NCI-H2029 (cell line): ENCODE data around the gene BNC2.

Source experiments
- DNase-seq: peaks from one replicate; lab custom pipeline; 2025; lab: John Stamatoyannopoulos, UW

BNC2 gene

DNA sequence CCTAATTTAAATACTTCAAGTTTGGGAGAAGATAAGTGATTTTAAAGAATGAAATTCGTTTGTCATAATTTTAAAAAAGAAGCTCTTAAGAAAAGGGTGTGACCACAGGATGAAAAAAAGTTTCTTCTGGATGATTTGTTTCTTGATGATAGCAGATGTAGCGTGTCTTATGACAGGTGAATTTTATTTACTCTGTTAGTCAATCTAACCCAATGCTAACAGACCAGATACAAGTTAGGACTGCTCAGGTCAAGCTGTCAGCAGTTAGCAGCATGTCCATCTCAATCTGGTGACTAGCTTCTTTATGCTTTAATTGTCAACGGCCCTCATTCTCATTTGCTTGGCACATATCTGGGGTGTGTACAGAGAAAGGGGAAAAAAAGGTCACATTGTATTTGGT is 456.0 kb downstream of the BNC2 start:
- DNase-seq: no peak

DNA sequence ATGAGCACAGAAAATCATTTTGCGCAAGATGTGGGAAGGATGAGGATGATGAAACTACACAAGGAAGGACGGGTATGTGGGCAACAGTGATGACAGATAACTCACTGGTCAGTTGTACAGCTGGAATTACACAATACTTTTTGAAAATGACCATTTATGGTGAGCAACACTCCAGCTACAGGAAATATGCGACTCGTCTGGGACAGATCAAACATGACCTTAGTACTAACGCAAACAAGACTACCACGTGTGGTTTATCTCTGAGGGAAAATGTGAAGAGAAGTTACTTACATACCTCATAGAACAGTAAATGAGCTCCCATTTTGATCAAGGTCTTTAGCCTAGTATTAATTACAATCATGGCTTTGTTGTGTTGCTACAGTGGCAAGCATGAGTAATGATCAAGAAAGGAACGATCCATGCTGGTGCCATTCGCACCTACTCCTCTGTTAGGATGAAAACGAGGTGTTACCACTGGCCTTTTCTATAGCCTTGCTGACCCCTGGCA is 456.9 kb downstream of the BNC2 start:
- DNase-seq: no peak

DNA sequence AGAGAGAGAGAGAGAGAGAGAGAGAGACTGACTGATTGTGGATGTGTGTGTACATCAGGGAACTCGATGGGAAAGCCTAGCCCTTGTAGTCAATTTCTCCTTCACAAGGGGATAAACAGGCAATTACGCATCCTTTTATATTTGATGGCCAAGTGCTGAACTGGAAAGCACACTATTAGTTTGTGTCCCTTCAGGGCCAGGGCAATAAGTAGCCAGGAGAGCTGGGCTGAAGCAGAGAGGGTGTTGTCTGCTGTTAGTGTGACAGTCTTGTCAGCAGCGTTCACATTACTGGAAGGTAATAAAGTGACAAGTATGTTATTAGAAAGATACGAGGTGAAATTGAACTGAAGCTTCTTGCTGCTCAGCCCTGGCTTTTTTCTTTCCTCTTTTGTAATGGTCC is 457.7 kb downstream of the BNC2 start:
- no peak for DNase-seq

DNA sequence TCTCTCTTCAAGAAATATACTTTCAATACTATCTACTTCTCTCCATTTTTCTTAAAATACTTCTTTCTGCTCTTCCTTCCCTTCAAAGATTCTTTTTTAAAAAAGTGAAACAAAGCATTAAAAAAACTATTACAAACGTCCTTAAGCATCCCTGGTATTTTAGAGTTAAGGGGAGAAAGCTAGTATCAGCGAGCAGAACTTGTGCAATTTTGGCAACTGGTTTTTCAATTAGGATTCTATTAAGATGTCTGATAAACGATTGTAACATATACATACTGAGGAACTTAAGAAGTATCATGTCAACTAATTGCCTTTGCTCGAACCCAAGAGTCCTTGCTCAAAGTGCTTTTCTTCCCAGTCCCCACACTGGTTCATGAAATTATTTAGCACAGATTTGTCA is 459.2 kb downstream of the BNC2 start:
- DNase-seq: no peak

DNA sequence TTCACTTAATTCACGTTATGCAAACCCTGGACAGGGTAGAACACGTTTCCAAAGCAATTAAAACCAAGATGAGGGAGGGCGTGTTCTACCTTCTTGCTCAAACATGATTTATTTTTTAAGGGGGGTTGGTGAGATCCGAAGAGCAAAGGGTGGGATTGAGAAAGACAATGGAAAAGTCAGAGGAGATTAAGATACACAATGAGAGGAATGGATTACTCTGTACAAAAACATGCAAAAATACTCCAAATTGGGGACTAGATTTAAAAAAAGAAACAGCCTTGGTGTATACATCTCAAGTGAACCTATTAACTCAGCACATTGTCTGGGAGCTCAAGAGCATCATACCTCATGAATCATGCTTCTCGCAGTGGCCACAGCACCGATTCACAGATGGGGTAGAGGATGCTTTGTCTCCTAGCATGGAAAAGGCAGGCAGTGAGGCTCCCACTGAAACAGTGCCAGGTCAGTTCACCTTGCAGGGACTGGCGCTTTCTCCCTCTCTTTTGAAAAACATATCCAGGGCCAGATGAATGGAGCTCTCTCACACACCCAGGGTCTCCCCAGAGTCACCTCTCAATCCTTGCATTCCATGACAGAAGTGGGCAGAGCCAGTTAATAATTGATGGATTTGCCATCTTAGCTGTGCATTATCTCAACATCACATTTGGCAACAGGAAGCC is 459.7 kb downstream of the BNC2 start:
- DNase-seq: no peak

DNA sequence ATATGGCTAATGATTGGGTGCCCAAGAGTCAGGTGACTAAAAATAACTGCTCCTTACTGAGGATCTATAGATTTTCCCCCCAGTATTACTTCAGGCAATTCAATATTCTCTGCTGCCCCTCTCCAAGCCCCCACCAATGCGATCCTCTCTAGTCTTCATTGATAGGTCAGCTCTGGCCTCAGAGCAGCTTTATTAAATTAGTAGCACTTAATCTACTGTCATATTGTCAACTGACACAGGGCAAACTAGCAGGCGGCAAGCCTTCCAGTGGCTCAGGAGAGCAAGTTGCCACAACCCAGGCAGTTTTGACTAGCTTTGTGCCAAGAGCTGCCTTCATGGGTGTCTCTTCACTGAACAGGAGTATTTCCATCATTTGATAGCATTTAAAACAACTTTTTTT is 462.9 kb downstream of the BNC2 start:
- DNase-seq: no peak

DNA sequence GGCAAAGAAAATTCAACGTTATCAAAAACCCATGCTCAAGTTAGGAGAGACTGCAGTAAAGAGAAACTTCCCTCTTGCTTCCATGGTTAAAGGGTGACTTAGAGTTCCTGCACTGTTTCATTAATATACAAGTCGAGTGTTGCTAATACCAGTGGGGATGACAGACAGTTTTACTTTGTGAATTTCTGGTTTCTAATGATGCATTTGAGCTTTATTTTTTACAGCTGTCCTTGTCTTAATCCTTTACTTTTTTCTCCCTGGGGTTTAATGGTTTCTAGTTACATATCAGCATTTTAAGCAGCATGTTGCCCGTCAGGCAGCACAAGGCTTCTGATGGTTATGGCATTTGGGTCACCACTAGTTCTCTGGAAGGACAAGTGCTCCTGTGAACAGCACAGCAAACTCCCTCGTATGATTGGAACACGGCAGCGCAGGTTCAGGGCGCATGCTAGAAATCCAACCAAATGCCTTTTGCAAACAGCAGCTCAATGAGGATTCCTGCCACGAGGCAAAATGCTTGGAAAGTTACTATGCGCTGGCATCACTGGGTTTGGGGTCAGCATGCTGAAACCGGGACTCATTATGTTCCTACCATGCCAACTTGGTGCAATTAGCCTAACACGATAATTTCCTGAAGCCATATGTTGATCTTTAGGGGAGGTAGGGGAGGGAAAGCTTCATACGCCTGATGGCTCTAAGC is 463.8 kb downstream of the BNC2 start:
- DNase-seq: no peak

DNA sequence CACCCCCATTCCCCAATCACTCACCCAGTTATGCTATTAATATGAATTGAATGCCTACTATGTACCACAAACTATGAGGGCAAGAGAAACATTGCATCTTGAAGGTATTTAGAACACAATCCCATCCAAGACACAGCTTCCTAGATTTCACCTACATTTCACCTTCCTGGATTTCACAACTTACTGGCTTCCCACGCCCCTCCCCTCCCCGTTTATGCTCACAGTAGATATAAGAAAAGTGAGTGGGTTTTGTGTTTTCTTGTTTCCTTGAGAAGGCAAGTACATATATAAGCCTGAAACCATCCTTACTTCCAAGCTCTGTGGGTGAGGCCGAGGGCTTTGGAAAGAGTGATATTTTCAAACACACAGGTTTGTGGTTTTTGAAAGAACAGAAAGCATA is 465.0 kb downstream of the BNC2 start:
- DNase-seq: no peak

DNA sequence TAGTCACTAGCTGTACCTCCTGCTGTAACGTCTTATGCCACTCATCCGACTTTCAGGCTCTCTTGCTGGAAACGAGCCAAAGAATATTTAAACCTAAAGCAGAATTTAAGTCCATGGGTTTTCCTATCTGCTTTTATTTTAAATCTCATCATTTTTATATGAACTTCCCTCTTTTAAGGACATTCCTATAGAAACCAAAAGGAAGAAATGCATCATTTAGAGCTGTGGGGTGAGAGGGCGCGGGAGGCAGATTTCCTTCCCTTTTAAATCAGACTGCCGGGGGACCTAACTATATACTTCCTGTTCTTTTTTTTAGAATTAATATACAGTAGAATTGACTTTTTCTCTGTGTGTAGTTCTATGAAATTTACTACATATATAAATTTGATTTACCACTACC is 468.8 kb downstream of the BNC2 start:
- DNase-seq: no peak

DNA sequence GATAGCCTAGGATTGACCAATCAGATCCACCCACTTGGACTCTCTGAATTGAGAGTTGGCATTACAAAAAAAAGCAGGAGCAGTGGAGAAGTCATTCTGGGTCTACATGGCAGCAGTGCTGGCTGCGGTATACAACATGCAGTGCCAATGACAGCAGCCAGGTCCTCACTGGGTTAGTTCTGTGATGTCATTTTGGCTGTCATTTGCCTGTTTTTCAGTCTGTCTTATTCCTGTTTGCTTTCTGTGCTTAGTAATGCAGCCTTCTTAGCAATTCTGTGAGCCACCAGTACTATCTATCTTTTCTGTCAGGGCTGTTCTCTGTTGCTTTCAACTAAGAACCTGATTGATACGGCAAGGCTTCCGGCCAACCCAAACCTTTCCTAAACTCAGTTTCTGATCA is 471.8 kb downstream of the BNC2 start:
- no peak for DNase-seq

DNA sequence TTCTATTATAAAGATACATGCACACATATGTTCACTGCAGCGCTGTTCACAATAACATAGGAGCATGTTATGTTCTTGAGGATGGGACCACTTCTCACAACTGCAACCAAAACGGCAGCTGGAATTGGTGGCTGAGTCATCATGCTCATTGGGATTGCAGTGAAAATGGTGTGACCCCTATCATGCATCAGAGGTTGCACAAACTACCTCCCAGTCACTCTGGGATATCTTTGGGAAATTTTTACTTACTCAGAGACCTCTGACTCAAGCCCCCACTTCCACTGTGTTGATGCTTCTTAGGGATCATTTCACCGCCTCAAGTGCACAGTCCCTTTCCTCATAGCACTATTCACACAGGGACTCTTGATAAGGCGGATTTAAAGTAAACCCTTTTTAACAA is 474.1 kb downstream of the BNC2 start:
- no peak for DNase-seq

DNA sequence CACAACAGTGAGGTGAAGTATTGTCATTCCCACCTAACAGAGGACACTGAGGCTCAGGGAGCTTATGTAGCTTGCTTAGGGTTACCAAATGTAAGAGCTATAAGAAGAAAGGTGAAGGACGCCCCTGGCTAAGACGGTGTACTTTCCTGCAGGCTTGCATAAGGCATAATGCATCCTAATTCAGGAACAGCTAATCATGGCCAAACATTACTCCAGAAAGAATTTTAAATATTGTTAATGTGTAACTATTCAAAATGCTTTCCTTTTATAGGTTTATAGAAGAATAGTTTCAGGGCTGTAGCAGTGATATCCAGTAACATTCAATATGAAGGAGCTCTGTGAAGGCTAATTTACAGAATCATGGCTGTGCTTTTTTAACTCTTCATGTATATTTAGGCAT is 479.1 kb downstream of the BNC2 start:
- no peak for DNase-seq

DNA sequence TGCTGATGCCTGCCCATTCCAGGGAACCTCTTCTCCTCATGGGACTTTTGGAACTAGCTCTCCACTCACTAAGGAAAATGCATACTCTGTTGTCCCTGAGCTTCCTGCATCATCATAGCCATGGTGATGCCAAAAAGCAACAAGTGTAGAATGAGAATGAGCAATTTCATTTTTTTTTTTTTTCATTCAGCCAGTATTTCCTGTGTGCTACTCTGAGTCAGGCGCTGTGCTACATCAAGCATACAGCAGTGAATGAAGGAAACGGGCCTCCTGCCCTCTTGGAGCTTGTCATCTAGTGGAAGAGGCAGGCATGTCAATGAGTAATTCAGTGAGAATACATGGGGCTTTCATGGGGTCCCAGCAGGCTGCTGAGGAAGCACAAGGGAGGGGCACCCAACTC is 483.1 kb downstream of the BNC2 start:
- no peak for DNase-seq

DNA sequence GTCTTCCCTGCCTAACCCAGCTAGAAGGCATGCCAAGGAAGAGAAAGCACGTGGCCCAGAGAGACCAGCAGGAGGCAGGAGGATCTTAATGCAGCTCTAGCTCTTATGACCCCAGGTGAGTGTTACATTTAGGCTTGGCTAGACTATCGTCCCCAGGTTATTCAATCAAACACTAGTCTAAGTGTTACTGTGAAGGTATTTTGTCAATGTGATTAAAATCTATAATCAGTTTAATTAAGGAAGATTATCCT is 483.7 kb downstream of the BNC2 start:
- DNase-seq: no peak

DNA sequence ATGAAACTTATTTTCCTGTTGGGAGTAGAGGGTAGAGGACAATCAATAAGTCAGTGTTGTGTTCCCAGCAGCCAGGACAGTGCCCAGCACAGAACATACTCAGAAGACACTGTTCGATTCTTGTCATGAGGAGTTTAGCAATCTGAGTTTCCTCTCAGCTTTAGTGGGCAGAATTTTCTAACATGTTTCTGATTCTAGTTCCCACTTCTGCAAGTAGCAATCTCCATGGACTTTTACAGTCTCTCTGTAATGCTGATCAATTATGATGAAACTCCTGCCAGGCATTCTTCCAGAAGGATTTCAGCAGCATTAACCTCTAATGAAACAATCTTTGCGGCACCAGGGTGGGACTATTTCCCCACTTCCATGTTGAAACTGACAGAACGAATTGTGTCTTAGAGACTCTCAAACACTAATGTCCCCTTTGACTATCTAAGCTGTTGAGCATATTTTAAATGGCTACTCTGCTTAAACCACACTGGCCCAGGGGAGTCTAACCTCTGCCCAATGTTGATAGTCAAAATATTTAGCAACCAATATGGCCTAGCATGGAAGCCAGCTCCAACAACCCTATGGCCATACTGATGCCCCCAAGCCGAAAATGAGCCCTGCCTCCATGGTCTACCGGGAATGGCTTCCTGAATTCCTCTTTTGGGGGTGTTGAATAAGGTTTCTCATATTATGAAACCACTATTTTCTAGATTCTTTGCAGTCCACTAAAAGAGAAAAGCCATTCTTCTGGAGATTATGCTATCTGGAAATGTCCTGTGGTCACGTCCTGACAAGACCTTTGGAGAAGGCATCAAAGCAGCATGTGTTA is 484.3 kb downstream of the BNC2 start:
- DNase-seq: no peak

DNA sequence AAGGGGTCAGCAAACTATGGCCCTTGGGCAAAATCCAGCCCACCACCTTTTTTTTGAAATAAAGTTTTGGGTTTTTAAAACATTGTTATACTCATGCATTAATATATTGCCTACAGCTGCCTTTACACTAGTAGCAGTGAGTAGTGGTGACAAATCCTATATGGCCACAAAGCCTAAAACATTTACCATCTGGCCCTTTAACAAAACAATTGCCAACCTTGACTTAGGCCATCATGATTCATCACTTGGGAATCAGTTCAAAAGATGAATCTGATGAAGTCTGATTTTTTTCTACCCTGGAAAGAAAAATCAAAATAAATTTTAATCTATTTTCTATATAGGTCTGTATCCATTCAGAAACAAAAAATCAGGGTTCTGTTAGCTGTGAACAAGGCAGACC is 484.9 kb downstream of the BNC2 start:
- DNase-seq: no peak

DNA sequence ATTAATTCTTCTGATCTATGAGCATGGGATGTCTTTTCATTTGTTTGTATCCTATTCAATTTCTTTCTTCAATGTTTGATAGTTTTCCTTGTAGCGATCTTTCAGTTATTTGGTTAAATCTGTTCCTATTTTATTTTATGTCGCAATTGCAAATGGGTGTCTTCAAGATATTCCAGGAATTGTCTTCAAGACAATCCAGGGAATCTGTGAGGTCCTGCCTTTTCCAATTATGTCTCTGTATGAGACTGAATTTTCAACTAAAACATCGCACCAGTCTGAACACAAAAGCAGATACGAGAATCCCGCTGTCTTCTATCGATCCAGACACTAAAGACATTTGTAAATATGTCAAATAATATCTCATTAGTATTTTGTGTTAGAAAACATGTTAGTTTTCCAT is 485.5 kb downstream of the BNC2 start:
- no peak for DNase-seq

DNA sequence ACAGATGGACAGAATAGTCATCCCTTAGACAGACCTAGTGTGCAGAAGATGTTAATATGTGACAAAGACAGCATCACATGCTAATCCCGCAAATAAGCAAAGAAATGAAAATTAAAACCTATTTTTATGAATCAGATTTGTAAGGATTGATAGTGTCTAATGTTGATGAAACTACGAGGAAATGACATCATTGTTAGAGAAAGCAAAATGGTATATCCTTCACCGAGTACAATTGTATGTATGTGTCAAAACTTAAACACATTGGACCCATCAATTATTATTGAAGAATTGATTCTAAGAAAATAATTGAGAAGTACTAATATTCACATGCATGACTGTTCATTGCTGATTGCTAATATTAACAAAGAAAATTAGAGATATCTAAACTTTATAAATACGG is 493.2 kb downstream of the BNC2 start:
- no peak for DNase-seq

DNA sequence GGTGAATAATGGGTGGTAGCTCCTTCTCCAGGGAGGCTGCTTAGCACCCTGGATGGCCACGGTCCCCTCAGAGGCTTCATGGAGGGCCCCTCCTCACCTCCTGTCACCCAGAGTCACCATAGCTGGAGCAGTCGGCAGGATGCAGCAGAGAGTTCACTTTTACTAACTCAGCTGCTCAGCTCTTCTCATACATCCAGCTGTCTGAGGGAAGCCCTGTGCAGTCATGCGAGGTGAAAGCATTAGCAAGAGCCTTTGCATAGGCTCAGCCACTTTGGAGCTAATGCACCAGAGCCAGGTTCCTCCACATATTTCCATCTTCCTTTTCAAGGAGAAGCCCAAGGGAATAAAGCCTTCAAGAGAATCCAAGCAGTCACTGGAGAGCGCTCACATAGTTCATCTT is 499.2 kb downstream of the BNC2 start:
- DNase-seq: no peak

DNA sequence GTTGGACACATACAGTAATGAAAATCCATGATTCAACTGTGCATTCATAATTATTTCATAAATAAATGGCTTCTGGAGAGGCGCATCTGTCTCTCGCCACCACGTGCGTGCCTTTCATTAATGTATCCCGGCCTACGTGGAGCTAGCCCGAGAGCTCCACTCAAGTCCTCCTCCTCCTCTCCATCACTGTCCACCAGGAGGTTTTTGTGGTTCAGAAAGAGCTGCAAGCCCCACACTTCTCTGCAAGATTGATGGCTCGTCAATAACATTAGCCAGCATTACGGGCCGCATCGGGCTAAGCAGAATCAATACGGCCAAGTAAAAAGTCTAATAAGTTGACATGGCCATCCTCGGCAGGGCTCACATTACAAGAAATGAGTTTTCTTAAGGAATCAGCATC is 499.8 kb downstream of the BNC2 start:
- no peak for DNase-seq

DNA sequence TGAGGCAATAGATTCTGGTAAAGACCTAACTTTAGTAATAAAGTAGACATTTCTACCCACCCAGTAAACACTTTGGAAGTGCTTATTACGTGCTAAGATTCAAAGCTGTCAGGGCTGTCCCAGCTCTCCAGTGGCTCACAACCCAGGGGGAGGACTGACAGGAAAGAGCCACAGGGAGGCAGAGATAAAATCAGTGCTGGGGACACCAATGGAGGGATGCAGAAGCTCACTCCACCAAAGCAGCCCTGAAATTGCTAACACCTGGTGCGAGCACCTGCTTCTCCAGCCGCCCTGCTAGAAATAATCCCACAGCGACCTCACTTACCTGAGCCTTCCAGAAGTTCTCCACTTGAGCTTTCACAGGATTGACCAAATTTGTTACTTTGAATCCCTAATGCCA is 501.0 kb downstream of the BNC2 start:
- DNase-seq: no peak

DNA sequence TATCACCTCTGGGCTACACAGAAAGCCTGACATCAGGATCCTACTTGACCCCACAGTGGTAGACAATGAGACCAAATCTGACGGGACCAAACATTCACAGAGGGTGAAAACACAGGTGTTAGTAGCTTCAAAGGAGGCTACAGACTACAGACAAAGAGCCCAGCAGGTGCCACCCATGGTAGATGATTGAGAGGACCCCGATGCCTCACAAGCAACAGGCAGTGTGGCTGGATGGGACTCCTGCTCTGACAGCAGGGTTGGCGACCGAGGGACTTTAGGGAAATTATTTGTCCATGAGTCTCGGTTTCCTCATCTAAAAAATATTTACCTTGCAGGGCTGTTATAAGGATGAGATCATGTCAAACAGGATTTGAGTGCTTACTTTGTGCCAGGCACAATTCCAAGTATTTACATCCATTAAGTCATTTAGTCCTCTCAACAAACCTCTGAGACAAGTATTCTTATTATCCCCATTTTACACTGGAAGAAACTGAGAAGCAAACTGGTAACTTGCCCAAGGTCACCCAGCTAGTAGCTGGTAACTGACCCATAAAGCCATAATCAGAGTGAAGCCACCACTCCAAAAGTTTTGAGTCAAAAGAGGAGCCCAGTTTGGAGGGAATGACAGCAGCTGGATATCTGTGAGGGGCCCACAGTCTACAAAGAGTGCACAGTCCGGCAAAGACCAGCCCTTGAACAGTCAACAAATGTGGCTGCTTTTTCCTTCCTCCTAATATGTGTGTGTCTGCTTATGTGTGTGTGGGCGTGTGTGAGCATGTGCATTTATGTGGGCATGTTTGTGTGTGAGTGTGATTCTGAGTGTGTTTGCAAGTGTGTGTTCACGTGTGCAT is 502.0 kb downstream of the BNC2 start:
- DNase-seq: peak; percentile 54
